ENCODE results near the gene CCR2. TPM values are rescaled to one million over a fixed set of nuclear protein-coding genes. Genes with fewer than 3 reads are reported as not detected.

The CCR2 gene
- polyA plus RNA-seq, 3 donors = 20.5 to 181 (median 145) TPM

DNA sequence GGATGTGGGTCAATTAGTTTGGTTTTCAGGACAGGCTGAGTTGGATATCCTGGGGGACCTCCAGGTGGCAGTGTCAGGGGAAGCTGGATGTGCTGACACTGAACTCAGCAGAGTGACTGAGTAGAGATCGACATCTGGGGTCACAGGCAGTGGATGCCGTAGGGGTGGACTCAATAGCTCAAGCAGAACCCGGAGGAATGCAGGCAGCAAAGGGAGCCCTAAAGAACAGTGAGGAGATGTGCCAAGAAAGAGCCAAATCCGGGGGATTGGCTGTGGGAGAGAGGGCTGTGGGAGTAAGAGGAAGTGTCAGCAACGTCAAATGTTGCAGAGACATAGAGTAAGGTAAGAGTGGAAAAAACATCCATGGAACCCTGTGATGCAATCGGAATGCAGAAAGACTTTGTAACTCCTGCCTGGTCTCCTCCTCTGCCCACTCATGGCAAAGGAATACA is 41.3 kb downstream of the CCR2 start:
- H3K4me1 Mint-ChIP-seq = peaks cover 47% of the 10 kb centered on the region
- WGBS (ENCODE audit: insufficient coverage) = 62% methylated on average over 5 of the region's 6 CpGs
- peaks cover 0 to 2% (median 0%) of the 10 kb centered on the region in 7 donors for H3K9me3 Mint-ChIP-seq
- peak overlapping the region in 1 of 2 donors; percentile 23 for H3K4me3 Mint-ChIP-seq
- H3K27me3 Mint-ChIP-seq (ENCODE audit: low read depth in 3 of 3) = peaks cover 0 to 4% (median 0%) of the 10 kb centered on the region in 3 donors
- Histone ChIP-seq H3K9ac (ENCODE audit: insufficient read depth, low read length, poor library complexity, severe bottlenecking) (no peak overlapping the region), H3K79me2 (ENCODE audit: insufficient read depth, low read length) (no peaks in the 10 kb centered on the region), H3K27ac (ENCODE audit: low read depth in 1 of 2, low read length in 2 of 2) (peak overlapping the region in 1 of 2 donors; percentile 70), H3K9me3 (replicated peaks in 1 of 2; ENCODE audit: control insufficient read depth in 1 of 2, insufficient read depth in 1 of 2, low read length in 2 of 2) (no peaks in the 10 kb centered on the region), H3K36me3 (replicated peaks in 1 of 2; ENCODE audit: control insufficient read depth in 1 of 2, insufficient read depth in 2 of 2, low read length in 2 of 2) (no peaks in the 10 kb centered on the region), H3K4me2 (replicated peaks; ENCODE audit: extremely low read depth, low read length, poor library complexity, severe bottlenecking) (no peak overlapping the region), H3K27me3 (ENCODE audit: control insufficient read depth in 2 of 2, insufficient read depth in 2 of 2, low read length in 2 of 2) (no peaks in the 10 kb centered on the region), H2AFZ (ENCODE audit: insufficient read depth, low read depth, low read length, poor library complexity, severe bottlenecking) (peak overlapping the region; percentile 6), H4K20me1 (ENCODE audit: insufficient read depth, low read length) (no peaks in the 10 kb centered on the region), H3K4me3 (replicated peaks in 1 of 3; ENCODE audit: low read depth in 2 of 3, low read length in 3 of 3) (no peak overlapping the region), H3K4me1 (ENCODE audit: control insufficient read depth in 1 of 2, insufficient read depth in 2 of 2, low read length in 2 of 2) (peaks cover 48 to 57% of the 10 kb centered on the region in 2 donors)
- peaks cover 0 to 5% of the 10 kb centered on the region in 2 donors for H3K36me3 Mint-ChIP-seq
- TF ChIP-seq, protein P1, sequence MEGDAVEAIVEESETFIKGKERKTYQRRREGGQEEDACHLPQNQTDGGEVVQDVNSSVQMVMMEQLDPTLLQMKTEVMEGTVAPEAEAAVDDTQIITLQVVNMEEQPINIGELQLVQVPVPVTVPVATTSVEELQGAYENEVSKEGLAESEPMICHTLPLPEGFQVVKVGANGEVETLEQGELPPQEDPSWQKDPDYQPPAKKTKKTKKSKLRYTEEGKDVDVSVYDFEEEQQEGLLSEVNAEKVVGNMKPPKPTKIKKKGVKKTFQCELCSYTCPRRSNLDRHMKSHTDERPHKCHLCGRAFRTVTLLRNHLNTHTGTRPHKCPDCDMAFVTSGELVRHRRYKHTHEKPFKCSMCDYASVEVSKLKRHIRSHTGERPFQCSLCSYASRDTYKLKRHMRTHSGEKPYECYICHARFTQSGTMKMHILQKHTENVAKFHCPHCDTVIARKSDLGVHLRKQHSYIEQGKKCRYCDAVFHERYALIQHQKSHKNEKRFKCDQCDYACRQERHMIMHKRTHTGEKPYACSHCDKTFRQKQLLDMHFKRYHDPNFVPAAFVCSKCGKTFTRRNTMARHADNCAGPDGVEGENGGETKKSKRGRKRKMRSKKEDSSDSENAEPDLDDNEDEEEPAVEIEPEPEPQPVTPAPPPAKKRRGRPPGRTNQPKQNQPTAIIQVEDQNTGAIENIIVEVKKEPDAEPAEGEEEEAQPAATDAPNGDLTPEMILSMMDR (IDR thresholded peaks at IDR 0.05) = no peak
- H3K27ac Mint-ChIP-seq = peak overlapping the region; percentile 71 to 88 (median 79)
- intact Hi-C loops (cut with micrococcal nuclease) = no loop called here
- peak; percentile 23 to 89 (median 68) for DNase-seq

DNA sequence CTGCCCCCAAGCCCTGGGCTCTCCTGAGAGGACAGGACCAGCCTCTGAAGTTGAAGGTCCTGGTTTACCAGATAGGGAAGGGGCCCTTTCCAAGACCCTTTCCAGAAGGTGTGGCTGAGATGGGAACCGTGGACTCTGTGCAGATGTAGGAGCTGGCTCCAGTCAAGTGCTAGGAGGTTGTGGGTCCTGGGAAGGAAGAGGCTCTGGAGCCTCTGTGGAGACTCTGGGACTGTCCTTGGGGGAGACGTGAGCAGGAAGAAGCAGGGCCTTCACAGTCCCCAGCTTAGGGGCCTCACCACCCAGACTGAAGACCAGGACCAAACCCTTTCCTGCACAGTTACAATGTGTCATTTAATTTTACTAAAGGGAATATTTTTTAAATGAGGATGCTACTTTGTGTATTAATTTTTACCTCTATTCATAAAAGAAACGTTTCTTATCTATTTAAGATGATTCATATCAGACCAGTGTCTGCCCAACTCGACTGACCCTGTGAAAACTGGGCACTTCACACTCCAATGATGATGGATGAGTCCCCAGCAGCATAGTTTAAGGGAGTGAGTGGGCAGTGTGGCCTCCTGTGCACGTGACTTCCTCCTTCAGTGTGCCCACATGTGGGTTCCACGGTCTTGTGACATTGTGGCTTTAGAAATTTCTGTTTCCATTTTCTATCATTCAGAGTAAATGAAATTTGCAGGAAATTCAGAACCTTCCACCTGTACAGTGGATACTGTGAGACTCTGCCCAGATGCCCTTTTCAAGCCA is 42.0 kb downstream of the CCR2 start:
- WGBS (ENCODE audit: insufficient coverage) = no CpG with 5 or more reads among the region's 6 CpGs
- DNase-seq = peak; percentile 75 to 93 (median 81)
- H3K4me1 ChIP-seq (ENCODE audit: control insufficient read depth in 1 of 2, insufficient read depth in 2 of 2, low read length in 2 of 2) = peaks cover 48 to 57% of the 10 kb centered on the region in 2 donors
- no peaks in the 10 kb centered on the region for H3K27me3 ChIP-seq (ENCODE audit: control insufficient read depth in 2 of 2, insufficient read depth in 2 of 2, low read length in 2 of 2)
- H3K9me3 Mint-ChIP-seq = peaks cover 0 to 2% (median 0%) of the 10 kb centered on the region in 7 donors
- peak overlapping the region; percentile 59 to 70 for H3K27ac ChIP-seq (ENCODE audit: low read depth in 1 of 2, low read length in 2 of 2)
- no peaks in the 10 kb centered on the region for H3K9me3 ChIP-seq (replicated peaks in 1 of 2; ENCODE audit: control insufficient read depth in 1 of 2, insufficient read depth in 1 of 2, low read length in 2 of 2)
- H3K4me3 ChIP-seq (replicated peaks in 1 of 3; ENCODE audit: low read depth in 2 of 3, low read length in 3 of 3) = no peak overlapping the region
- H3K9ac ChIP-seq (ENCODE audit: insufficient read depth, low read length, poor library complexity, severe bottlenecking) = no peak overlapping the region
- H3K4me1 Mint-ChIP-seq = peaks cover 47% of the 10 kb centered on the region
- no peak overlapping the region for H3K4me3 Mint-ChIP-seq
- no peaks in the 10 kb centered on the region for H3K36me3 ChIP-seq (replicated peaks in 1 of 2; ENCODE audit: control insufficient read depth in 1 of 2, insufficient read depth in 2 of 2, low read length in 2 of 2)
- peak overlapping the region; percentile 71 to 88 (median 82) for H3K27ac Mint-ChIP-seq
- TF ChIP-seq, protein P1 (IDR thresholded peaks at IDR 0.05) = no peak
- peaks cover 0 to 4% (median 0%) of the 10 kb centered on the region in 3 donors for H3K27me3 Mint-ChIP-seq (ENCODE audit: low read depth in 3 of 3)
- intact Hi-C loops (cut with micrococcal nuclease) = no loop called here
- no peaks in the 10 kb centered on the region for H4K20me1 ChIP-seq (ENCODE audit: insufficient read depth, low read length)
- peak overlapping the region; percentile 58 for H2AFZ ChIP-seq (ENCODE audit: insufficient read depth, low read depth, low read length, poor library complexity, severe bottlenecking)
- H3K4me2 ChIP-seq (replicated peaks; ENCODE audit: extremely low read depth, low read length, poor library complexity, severe bottlenecking) = no peak overlapping the region
- peaks cover 0 to 5% of the 10 kb centered on the region in 2 donors for H3K36me3 Mint-ChIP-seq
- no peaks in the 10 kb centered on the region for H3K79me2 ChIP-seq (ENCODE audit: insufficient read depth, low read length)

Measured in CD14-positive monocyte (primary cell).